OCI-LY1 (cell line): Measurements from ENCODE around the gene NBEA.

Experiments used
- H2AFZ ChIP-seq: fragments of 200-600 bp; sonication (generic), shearing (Covaris generic); 2 replicates; pipeline ENCODE4 v1.6.0; 2014; ENCODE audit warnings: antibody characterized with exemption, mild to moderate bottlenecking, low read length
- H3F3A ChIP-seq: fragments of 200-600 bp; sonication (generic), shearing (Covaris generic); 2 replicates; pipeline ENCODE4 v1.6.0; 2014; ENCODE audit warnings: mild to moderate bottlenecking, antibody characterized with exemption, low read length, moderate library complexity; ENCODE audit not compliant: insufficient read depth
- H3K27ac ChIP-seq: fragments of 200-600 bp; sonication (generic); 2 replicates; pipeline ENCODE4 v1.5.1; 2014; ENCODE audit warnings: low read length, mixed run types, mild to moderate bottlenecking, low read depth; ENCODE audit not compliant: poor library complexity, severe bottlenecking
- H3K27me3 ChIP-seq: fragments of 200-600 bp; sonication (generic); 2 replicates; pipeline ENCODE4 v1.6.0; 2014; ENCODE audit warnings: antibody characterized with exemption, mild to moderate bottlenecking, low read length, moderate library complexity; ENCODE audit not compliant: insufficient read depth
- H3K36me3 ChIP-seq: fragments of 200-600 bp; sonication (generic); 2 replicates; pipeline ENCODE4 v1.6.1; 2014; ENCODE audit warnings: mild to moderate bottlenecking, antibody characterized with exemption, low read length, moderate library complexity, mixed read lengths; ENCODE audit not compliant: insufficient read depth
- H3K4me1 ChIP-seq: fragments of 200-600 bp; sonication (generic); 2 replicates; pipeline ENCODE4 v1.5.1; 2014; ENCODE audit warnings: mild to moderate bottlenecking, low read length, moderate library complexity; ENCODE audit not compliant: insufficient read depth, severe bottlenecking
- H3K4me2 ChIP-seq: fragments of 200-600 bp; sonication (generic), shearing (Covaris generic); 2 replicates; pipeline ENCODE4 v1.6.1; 2014; ENCODE audit warnings: low read length
- H3K4me3 ChIP-seq: fragments of 200-600 bp; sonication (generic); 2 replicates; pipeline ENCODE4 v1.5.1; 2014; ENCODE audit warnings: low read length, low read depth, mild to moderate bottlenecking, mixed read lengths; ENCODE audit not compliant: poor library complexity, severe bottlenecking
- H3K79me2 ChIP-seq: fragments of 200-600 bp; shearing (Covaris generic); 2 replicates; pipeline ENCODE4 v1.6.1; 2016; ENCODE audit warnings: mixed run types, low read length, mixed read lengths; ENCODE audit not compliant: insufficient read depth
- H3K9ac ChIP-seq: fragments of 200-600 bp; sonication (generic), shearing (Covaris generic); 2 replicates; pipeline ENCODE4 v1.6.1; 2014; ENCODE audit warnings: mild to moderate bottlenecking, low read length, mixed read lengths
- H3K9me2 ChIP-seq: fragments of 200-600 bp; sonication (generic), shearing (Covaris generic); 2 replicates; pipeline ENCODE4 v1.6.1; 2014; ENCODE audit warnings: low read depth, mild to moderate bottlenecking, low read length, mixed read lengths
- H3K9me3 ChIP-seq: fragments of 200-600 bp; shearing (Covaris generic); 2 replicates; pipeline ENCODE4 v1.6.1; 2014; ENCODE audit warnings: low read length, mixed read lengths
- H4K20me1 ChIP-seq: fragments of 200-600 bp; sonication (generic), shearing (Covaris generic); 2 replicates; pipeline ENCODE4 v1.6.0; 2016; ENCODE audit warnings: mild to moderate bottlenecking, low read length; ENCODE audit not compliant: insufficient read depth
- EZH2 ChIP-seq: fragments of 200-600 bp; sonication (generic), shearing (Covaris generic); IDR thresholded peaks from 2 replicates; pipeline ENCODE4 v1.8.0; 2017; ENCODE audit warnings: borderline replicate concordance, mixed run types, mild to moderate bottlenecking, antibody characterized with exemption, low read length, moderate library complexity, mixed read lengths
- TF ChIP-seq, protein P1 (sequence below): fragments of 200-600 bp; sonication (generic), shearing (Covaris generic); IDR thresholded peaks from 2 replicates; pipeline ENCODE4 v1.5.1; 2017; ENCODE audit warnings: mild to moderate bottlenecking, antibody characterized with exemption, low read length, moderate library complexity, mixed read lengths

Gene NBEA

DNA sequence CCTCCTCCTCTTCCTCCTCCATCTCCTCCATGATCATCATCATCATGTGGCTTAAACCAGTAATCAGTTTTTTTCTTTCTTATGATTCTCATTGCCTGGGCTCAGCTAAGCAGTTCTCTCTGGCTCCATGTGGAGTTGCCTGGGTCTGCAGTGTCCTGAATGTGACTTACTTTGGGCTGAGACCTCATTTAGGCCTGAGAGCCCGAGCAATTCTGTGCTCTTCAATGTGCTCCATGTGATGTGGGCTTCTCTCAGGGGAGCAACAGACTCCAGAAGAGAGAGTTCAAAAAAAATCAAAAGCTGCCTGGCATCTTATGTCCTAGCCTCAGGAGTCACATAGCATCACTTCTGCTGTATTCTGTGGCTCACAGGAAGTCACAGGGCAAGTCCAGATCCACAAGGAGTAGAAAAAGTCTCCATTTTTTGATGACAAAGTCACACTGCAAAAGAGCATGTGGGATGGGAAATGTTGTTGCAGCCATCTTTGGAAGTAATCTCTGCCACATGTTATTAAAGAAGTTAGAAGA is 405.7 kb downstream of the NBEA start:
- H3K4me1 ChIP-seq = peaks cover 13% of the 10 kb centered on the region
- H3K27ac ChIP-seq = no peak overlapping the region
- H3K79me2 ChIP-seq = no peaks in the 10 kb centered on the region
- H3K4me2 ChIP-seq = no peak overlapping the region
- H3K9ac ChIP-seq = no peak overlapping the region
- no peak overlapping the region for H3K4me3 ChIP-seq
- H4K20me1 ChIP-seq = no peaks in the 10 kb centered on the region
- no peak overlapping the region for H2AFZ ChIP-seq
- no peaks in the 10 kb centered on the region for H3K36me3 ChIP-seq
- no peaks in the 10 kb centered on the region for H3K9me2 ChIP-seq
- no peaks in the 10 kb centered on the region for H3K27me3 ChIP-seq
- H3F3A ChIP-seq = no peaks in the 10 kb centered on the region
- H3K9me3 ChIP-seq = no peaks in the 10 kb centered on the region
- TF ChIP-seq EZH2 = no peak
- TF ChIP-seq, protein P1, sequence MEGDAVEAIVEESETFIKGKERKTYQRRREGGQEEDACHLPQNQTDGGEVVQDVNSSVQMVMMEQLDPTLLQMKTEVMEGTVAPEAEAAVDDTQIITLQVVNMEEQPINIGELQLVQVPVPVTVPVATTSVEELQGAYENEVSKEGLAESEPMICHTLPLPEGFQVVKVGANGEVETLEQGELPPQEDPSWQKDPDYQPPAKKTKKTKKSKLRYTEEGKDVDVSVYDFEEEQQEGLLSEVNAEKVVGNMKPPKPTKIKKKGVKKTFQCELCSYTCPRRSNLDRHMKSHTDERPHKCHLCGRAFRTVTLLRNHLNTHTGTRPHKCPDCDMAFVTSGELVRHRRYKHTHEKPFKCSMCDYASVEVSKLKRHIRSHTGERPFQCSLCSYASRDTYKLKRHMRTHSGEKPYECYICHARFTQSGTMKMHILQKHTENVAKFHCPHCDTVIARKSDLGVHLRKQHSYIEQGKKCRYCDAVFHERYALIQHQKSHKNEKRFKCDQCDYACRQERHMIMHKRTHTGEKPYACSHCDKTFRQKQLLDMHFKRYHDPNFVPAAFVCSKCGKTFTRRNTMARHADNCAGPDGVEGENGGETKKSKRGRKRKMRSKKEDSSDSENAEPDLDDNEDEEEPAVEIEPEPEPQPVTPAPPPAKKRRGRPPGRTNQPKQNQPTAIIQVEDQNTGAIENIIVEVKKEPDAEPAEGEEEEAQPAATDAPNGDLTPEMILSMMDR = no peak

DNA sequence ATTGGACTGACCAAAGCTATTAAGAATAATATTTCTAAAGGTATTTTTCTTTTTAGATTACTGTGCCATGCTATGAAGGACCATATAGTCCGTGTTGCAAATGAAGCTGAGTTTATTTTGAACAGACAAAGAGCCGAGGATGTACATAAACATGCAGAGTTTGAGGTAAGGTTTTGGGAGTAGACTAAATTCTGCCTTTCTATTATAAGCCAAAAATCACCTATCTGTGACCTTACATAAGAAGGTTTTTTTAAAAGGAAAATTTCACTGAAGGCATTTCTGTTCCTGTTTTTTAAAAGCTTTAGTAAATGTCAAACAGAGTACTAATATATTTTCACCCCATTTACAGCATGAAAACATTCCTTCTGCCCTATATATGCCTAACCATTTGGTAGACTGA is 407.0 kb downstream of the NBEA start:
- no peaks in the 10 kb centered on the region for H3K27me3 ChIP-seq
- H3K9me3 ChIP-seq = no peaks in the 10 kb centered on the region
- H4K20me1 ChIP-seq = no peaks in the 10 kb centered on the region
- H3K36me3 ChIP-seq = no peaks in the 10 kb centered on the region
- peaks cover 13% of the 10 kb centered on the region for H3K4me1 ChIP-seq
- H3K4me2 ChIP-seq = no peak overlapping the region
- H3K9ac ChIP-seq = no peak overlapping the region
- TF ChIP-seq, protein P1 = no peak
- H3K79me2 ChIP-seq = no peaks in the 10 kb centered on the region
- H3K27ac ChIP-seq = no peak overlapping the region
- H3K4me3 ChIP-seq = no peak overlapping the region
- H2AFZ ChIP-seq = no peak overlapping the region
- H3F3A ChIP-seq = no peaks in the 10 kb centered on the region
- H3K9me2 ChIP-seq = no peaks in the 10 kb centered on the region

DNA sequence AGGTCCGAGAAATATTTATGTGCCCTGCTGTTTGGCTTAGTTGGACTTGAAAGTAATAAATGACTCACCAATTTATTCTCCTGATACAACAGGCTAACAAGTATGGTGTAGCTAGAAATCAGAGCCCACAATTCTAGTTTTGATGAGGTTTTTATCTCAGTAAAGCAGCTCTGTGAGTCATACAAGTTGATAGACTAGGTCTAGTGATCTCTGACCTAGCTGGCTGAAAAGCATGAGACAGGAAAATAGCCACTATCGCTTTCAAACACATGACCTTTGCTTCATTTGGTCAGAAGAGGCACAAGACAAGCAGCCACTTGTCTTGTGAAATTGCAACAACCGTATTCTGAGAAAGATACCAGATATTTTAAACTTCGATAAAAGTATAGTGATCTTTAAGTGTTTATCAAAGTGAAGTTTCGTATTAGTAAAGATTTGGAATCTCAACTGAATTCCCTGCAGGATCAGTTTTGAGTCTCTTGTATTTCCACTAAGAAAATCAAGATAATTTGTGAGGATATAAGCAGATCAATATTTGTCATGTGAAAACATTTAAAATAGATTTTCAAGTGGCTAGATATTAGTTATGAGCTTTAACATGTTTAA is 407.7 kb downstream of the NBEA start:
- no peaks in the 10 kb centered on the region for H3F3A ChIP-seq
- H3K9ac ChIP-seq = no peak overlapping the region
- no peak overlapping the region for H3K4me2 ChIP-seq
- H3K79me2 ChIP-seq = no peaks in the 10 kb centered on the region
- H2AFZ ChIP-seq = no peak overlapping the region
- TF ChIP-seq, protein P1 = no peak
- no peak overlapping the region for H3K4me3 ChIP-seq
- H3K9me2 ChIP-seq = no peaks in the 10 kb centered on the region
- no peaks in the 10 kb centered on the region for H3K9me3 ChIP-seq
- H3K4me1 ChIP-seq = peaks cover 13% of the 10 kb centered on the region
- no peaks in the 10 kb centered on the region for H4K20me1 ChIP-seq
- no peaks in the 10 kb centered on the region for H3K36me3 ChIP-seq
- H3K27me3 ChIP-seq = no peaks in the 10 kb centered on the region
- no peak overlapping the region for H3K27ac ChIP-seq
